ENCODE measurements around the gene PIERCE2. TPM values are rescaled to one million over a fixed set of nuclear protein-coding genes. Genes with fewer than 3 reads are reported as not detected.

The PIERCE2 gene, protein sequence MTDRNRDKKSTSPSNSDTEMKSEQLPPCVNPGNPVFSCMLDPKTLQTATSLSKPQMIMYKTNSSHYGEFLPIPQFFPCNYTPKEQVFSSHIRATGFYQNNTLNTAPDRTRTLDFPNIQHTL
- total RNA-seq: 10 to 100 TPM in 1 of 4 donors, 1 to 10 TPM in 2, not detected in 1; 3.5 to 14.9 (median 3.8) TPM

DNA sequence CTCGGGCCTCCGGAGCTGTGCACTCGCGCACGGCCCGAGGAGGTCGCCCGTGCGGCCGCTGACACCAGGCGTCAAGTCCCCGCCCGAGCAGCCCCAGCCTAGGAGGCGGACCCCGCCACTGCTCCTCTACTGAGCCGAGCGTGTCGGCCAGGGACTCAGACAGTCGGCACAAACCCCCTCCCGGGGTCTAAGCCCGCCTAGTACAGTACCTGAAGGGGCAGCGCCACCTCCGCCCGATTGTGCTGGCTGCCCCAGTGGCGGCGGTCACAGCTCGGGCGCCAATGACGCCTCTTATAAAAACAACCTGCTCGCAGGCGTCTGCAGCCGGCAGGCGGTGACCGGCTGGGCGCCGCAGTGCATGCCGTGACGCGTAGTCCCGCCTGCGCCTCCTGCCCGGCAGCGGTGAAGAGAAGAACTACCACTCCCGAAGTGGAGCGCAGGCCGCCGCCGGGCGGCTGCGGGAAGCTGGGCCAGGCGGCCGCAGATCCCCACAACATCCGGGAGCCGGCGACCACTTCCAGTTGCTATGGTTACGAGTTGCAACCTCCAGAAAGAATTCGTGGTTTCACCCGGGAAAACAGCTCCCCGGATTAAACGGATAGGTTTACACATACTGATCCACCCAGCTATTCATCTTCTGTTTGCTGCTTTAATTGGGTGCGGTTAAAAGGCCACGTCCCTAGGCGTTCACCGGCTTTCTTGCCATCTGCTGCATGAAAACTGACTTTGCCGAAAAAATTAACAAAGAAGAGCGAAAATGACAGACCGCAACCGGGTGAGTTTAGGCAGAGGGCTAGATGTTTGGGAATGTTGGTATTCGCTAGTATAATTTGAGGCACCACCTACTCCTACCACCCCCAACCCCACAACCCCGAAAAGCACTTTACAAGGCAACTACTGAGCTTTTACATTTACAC is at the start of gene PIERCE2, which contains the start of gene CCPG1:
Gene PIERCE2, plus strand, starts transcription at position 484 of the 917 bp plus-strand sequence. Its CDS starts 274 bp downstream, at position 758.
Gene CCPG1, minus strand, starts transcription at position 348 of the 917 bp plus-strand sequence. CDS start 18,935 bp downstream, outside the sequence.
- Histone ChIP-seq H3K9me3 (no peaks in the 10 kb centered on the region), H3K27ac (peak within 1 kb of the TSS; percentile 89 to 95 (median 94)), H3K4me3 (peak within 1 kb of the TSS; percentile 55 to 83 (median 74)), H3K4me1 (peaks cover 5 to 43% (median 24%) of the 10 kb centered on the region in 4 donors), H3K36me3 (no peaks in the 10 kb centered on the region), H3K27me3 (no peaks in the 10 kb centered on the region)
- 0 to 1% methylated on average over 5 to 46 of the region's 70 CpGs for WGBS, 2 donors (ENCODE audit: low coverage in 1 of 2)
- DNase-seq: peak; percentile 94
- in situ Hi-C loops (cut with MboI; ENCODE audit: low pct_ligation_motif_present in 1 of 4, low pct_unique_long_range_greater_than_20kb in 1 of 4, low sequenced_read_pairs in 3 of 4) (loop anchor here in 2 of 4 donors (25.0 kb wide), 1 partner anchor 196 kb away; no protein-coding TSS in a partner anchor), intact Hi-C loops (cut with DNase I; ENCODE audit: low total_unique reads) (no loop called here)
- TF ChIP-seq, protein P1, sequence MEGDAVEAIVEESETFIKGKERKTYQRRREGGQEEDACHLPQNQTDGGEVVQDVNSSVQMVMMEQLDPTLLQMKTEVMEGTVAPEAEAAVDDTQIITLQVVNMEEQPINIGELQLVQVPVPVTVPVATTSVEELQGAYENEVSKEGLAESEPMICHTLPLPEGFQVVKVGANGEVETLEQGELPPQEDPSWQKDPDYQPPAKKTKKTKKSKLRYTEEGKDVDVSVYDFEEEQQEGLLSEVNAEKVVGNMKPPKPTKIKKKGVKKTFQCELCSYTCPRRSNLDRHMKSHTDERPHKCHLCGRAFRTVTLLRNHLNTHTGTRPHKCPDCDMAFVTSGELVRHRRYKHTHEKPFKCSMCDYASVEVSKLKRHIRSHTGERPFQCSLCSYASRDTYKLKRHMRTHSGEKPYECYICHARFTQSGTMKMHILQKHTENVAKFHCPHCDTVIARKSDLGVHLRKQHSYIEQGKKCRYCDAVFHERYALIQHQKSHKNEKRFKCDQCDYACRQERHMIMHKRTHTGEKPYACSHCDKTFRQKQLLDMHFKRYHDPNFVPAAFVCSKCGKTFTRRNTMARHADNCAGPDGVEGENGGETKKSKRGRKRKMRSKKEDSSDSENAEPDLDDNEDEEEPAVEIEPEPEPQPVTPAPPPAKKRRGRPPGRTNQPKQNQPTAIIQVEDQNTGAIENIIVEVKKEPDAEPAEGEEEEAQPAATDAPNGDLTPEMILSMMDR (IDR thresholded peaks at IDR 0.05): peak; percentile 89 to 98 (median 95)
- TF ChIP-seq POLR2AphosphoS5 (IDR thresholded peaks at IDR 0.05): peak; percentile 82 to 92 (median 88)
- TF ChIP-seq POLR2A (IDR thresholded peaks at IDR 0.05): peak; percentile 91
- no peak for TF ChIP-seq EP300 (IDR thresholded peaks at IDR 0.05; ENCODE audit: low read depth)

DNA sequence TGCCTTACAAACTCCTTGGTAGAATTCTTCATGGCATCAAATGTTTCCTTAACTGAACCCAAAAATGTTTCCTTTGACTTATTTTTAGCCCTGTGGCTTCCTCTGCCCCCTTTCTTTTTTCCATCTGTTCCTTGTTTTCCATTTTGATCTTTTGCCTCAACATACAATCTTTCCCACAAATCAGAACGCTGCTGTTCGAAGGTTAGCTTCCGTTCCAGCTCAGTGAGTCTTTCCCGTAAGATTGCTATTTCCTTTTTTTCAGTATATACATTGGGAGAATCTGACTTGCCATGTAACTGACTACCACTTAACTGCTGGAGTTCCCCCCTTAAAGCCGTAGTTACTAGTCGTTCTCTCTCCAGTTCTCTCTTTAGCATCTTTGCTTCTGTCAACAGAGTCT is 48.0 kb upstream of the PIERCE2 start:
- H3K27ac ChIP-seq: no peak overlapping the region
- H3K27me3 ChIP-seq: no peaks in the 10 kb centered on the region
- no peak overlapping the region for H3K4me3 ChIP-seq
- TF ChIP-seq POLR2AphosphoS5 (IDR thresholded peaks at IDR 0.05) (no peak), EP300 (IDR thresholded peaks at IDR 0.05; ENCODE audit: low read depth) (no peak), POLR2A (IDR thresholded peaks at IDR 0.05) (no peak)
- TF ChIP-seq, protein P1 (IDR thresholded peaks at IDR 0.05): no peak
- H3K9me3 ChIP-seq: no peaks in the 10 kb centered on the region
- WGBS, 2 donors (ENCODE audit: low coverage in 1 of 2): 63 to 79% methylated on average over 6 of the region's 6 CpGs
- intact Hi-C loops (cut with DNase I; ENCODE audit: low total_unique reads): no loop called here
- no peak for DNase-seq
- in situ Hi-C loops (cut with MboI; ENCODE audit: low pct_ligation_motif_present in 1 of 4, low pct_unique_long_range_greater_than_20kb in 1 of 4, low sequenced_read_pairs in 3 of 4): no loop called here
- H3K4me1 ChIP-seq: no peaks in the 10 kb centered on the region
- H3K36me3 ChIP-seq: peaks cover 0 to 29% (median 11%) of the 10 kb centered on the region in 4 donors

DNA sequence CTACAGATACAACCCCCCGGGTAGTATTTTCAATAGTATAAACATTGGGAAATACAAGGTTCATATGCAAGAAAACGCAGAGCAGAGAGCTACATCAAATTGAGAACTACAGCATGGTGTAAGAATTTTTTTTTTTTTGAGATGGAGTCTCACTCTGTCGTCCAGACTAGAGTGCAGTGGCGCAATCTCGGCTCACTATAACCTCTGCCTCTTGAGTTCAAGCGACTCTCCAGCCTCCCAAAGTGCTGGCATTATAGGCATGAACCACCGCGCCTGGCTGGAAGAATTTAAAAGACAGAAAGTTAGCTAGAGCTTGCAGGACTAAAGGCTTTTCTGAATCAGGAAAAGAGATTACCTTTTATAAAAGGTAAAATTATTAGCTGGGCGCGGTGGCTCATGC is 47.2 kb upstream of the PIERCE2 start:
- H3K36me3 ChIP-seq: peaks cover 0 to 36% (median 9%) of the 10 kb centered on the region in 4 donors
- no peak overlapping the region for H3K27ac ChIP-seq
- TF ChIP-seq, protein P1 (IDR thresholded peaks at IDR 0.05): no peak
- TF ChIP-seq POLR2A (IDR thresholded peaks at IDR 0.05) (no peak), EP300 (IDR thresholded peaks at IDR 0.05; ENCODE audit: low read depth) (no peak), POLR2AphosphoS5 (IDR thresholded peaks at IDR 0.05) (no peak)
- 89 to 94% methylated on average over 4 to 10 of the region's 10 CpGs for WGBS, 2 donors (ENCODE audit: low coverage in 1 of 2)
- no peak overlapping the region for H3K4me3 ChIP-seq
- H3K27me3 ChIP-seq: no peaks in the 10 kb centered on the region
- DNase-seq: no peak
- H3K4me1 ChIP-seq: no peaks in the 10 kb centered on the region
- no peaks in the 10 kb centered on the region for H3K9me3 ChIP-seq
- intact Hi-C loops (cut with DNase I; ENCODE audit: low total_unique reads) (no loop called here), in situ Hi-C loops (cut with MboI; ENCODE audit: low pct_ligation_motif_present in 1 of 4, low pct_unique_long_range_greater_than_20kb in 1 of 4, low sequenced_read_pairs in 3 of 4) (no loop called here)

DNA sequence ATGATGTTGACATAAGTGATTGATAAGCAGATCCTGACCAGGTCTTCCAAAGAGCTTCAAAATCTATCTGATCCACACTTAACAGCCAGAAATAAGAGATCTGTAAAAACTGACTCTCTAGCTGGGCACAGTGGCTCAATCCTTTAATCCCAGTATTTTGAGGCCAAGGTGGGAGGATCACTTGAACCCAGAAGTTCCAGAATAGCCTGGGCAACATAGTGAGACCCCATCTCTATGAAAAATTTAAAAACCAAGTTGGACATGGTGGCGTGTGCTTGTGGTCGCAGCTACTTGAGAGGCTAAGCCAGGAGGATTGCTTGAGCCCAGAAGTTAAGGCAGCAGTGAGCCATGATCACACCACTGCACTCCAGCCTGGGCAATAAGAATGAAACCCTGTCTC is 45.7 kb upstream of the PIERCE2 start:
- TF ChIP-seq POLR2A (IDR thresholded peaks at IDR 0.05): no peak
- no peak for TF ChIP-seq POLR2AphosphoS5 (IDR thresholded peaks at IDR 0.05)
- TF ChIP-seq EP300 (IDR thresholded peaks at IDR 0.05; ENCODE audit: low read depth): no peak
- TF ChIP-seq, protein P1 (IDR thresholded peaks at IDR 0.05): no peak
- H3K4me3 ChIP-seq: no peak overlapping the region
- H3K9me3 ChIP-seq: no peaks in the 10 kb centered on the region
- no peaks in the 10 kb centered on the region for H3K27me3 ChIP-seq
- no peak overlapping the region for H3K27ac ChIP-seq
- no peaks in the 10 kb centered on the region for H3K4me1 ChIP-seq
- peaks cover 0 to 36% (median 9%) of the 10 kb centered on the region in 4 donors for H3K36me3 ChIP-seq
- DNase-seq: no peak
- in situ Hi-C loops (cut with MboI; ENCODE audit: low pct_ligation_motif_present in 1 of 4, low pct_unique_long_range_greater_than_20kb in 1 of 4, low sequenced_read_pairs in 3 of 4): no loop called here
- WGBS, 2 donors (ENCODE audit: low coverage in 1 of 2): 96% methylated on average over 2 of the region's 2 CpGs; no CpG with 5 or more reads in 1 of the 2 donors
- intact Hi-C loops (cut with DNase I; ENCODE audit: low total_unique reads): no loop called here

Measured in transverse colon (tissue), 4 donors.